Kidney (tissue), 14 donors: ENCODE data around the gene RBBP8NL. TPM values are rescaled to one million over a fixed set of nuclear protein-coding genes. Genes with fewer than 3 reads are reported as not detected.

Source experiments
- DNase-seq, 5 donors: peaks; one replicate each; pipeline ENCODE4 v3.0.0-alpha.2; 2013 to 2020
- FAIRE-seq: peaks from 2 replicates; lab custom pipeline; 2012; peaks lifted over from hg19 to GRCh38; lab: Jason Lieb, UNC
- H3K27ac ChIP-seq, 2 donors: one replicate each; pipeline ENCODE4 v1.7.0; 2013; ENCODE audit warnings: low read depth in 2 of 2, low read length in 2 of 2, inconsistent platforms in 1 of 2
- H3K27me3 ChIP-seq: one replicate; pipeline ENCODE4 v1.7.1; 2013; ENCODE audit warnings: low read length, inconsistent platforms; ENCODE audit not compliant: control insufficient read depth, insufficient read depth
- H3K36me3 ChIP-seq, 3 donors: one replicate each; pipeline versions ENCODE4 v1.7.0 to v1.7.1; 2013; ENCODE audit warnings: low read length in 3 of 3, control low read depth in 1 of 3, inconsistent platforms in 1 of 3; ENCODE audit not compliant: insufficient read depth in 3 of 3, control insufficient read depth in 2 of 3
- H3K4me1 ChIP-seq, 3 donors: one replicate each; pipeline versions ENCODE4 v1.7.0 to v1.7.1; 2013; ENCODE audit warnings: low read length in 3 of 3, inconsistent platforms in 1 of 3, low read depth in 1 of 3; ENCODE audit not compliant: control insufficient read depth in 2 of 3, insufficient read depth in 2 of 3
- H3K4me3 ChIP-seq, 3 donors: one replicate each; pipeline versions ENCODE4 v1.7.0 to v1.8.1; 2013; ENCODE audit warnings: low read length in 3 of 3, control low read depth in 1 of 3, inconsistent platforms in 1 of 3
- H3K9ac ChIP-seq, 3 donors: one replicate each; pipeline versions ENCODE4 v1.7.0 to v1.7.1; 2013; ENCODE audit warnings: low read length in 3 of 3, control low read depth in 1 of 3, inconsistent platforms in 1 of 3
- H3K9me3 ChIP-seq, 3 donors: one replicate each; pipeline versions ENCODE4 v1.7.0 to v1.7.1; 2013; ENCODE audit warnings: low read length in 3 of 3, control low read depth in 1 of 3, inconsistent platforms in 1 of 3; ENCODE audit not compliant: control insufficient read depth in 2 of 3, insufficient read depth in 1 of 3
- intact Hi-C: fragments of 100-400 bp; cut with DNase I; formaldehyde crosslinking; loops from one replicate; pipeline ENCODE4 v1.11.1; 2022
- polyA plus RNA-seq: library from polyadenylated mRNA; stranded (reverse); fragments of 350-450 nt; fragmentation: Illumina TruSeq; extraction: RNeasy Lipid Tissue Mini Kit (QIAGEN cat#74804); gene quantifications from one replicate; pipeline ENCODE4 v1.2.3, GENCODE V29; 2014; ENCODE audit warnings: low read depth, low replicate concordance; ENCODE audit not compliant: insufficient read depth
- total RNA-seq: library from RNA; stranded (reverse); fragmentation: NEBNext Ultra II Directional; extraction: Animal tissue kit (Norgen Biotek cat#: 25700); gene quantifications from one replicate; pipeline ENCODE4 v1.2.1, GENCODE V29; 2021
- TF ChIP-seq, protein P1 (sequence below): IDR thresholded peaks from 3 replicates; pipeline ENCODE4 v1.5.1; 2012; ENCODE audit warnings: mild to moderate bottlenecking, moderate library complexity, borderline replicate concordance; ENCODE audit not compliant: insufficient read depth; ENCODE audit errors: extremely low read depth
- donor health status: control.
- donor health status: control.
- donor health status: control.
- donor health status: control.
- donor health status: control.
- donor health status: DM: yes; HTN: yes; CAD: no.
- donor health status: Normal renal cell carcinoma (clear cell type).

RBBP8NL gene
- total and polyA plus RNA-seq, 2 donors from 2014 or later: 0.13 to 1.5 TPM

DNA sequence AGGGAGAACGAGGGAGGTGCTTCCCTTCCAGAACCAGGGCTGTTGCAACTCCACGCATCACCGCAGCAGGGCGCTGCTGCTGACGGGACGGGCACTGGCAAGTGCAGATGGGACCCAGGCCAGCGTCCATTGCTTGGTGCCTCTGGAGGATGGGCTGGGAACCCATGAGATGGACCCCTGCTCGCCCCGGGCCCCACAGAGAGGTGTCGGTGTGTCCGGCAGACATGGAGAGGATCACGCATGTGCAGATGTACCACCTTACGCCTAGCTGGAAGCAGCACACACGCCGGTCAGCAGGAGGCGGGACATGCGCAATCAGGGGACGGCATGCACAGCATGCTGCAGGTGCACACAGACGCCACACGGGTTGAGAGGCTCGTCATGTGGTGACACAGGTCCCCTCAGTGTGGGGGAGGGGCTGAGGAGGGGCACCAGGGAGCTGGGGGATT, 26.0 kb downstream of the RBBP8NL start:
- no peak for DNase-seq
- H3K4me1 ChIP-seq: peaks cover 0 to 13% (median 9%) of the 10 kb centered on the region in 3 donors
- no peak overlapping the region for H3K9ac ChIP-seq
- no peak overlapping the region for H3K4me3 ChIP-seq
- no peak for FAIRE-seq
- no peak overlapping the region for H3K27ac ChIP-seq
- H3K36me3 ChIP-seq: no peaks in the 10 kb centered on the region
- intact Hi-C loops: no loop called here
- no peaks in the 10 kb centered on the region for H3K27me3 ChIP-seq
- TF ChIP-seq, protein P1, sequence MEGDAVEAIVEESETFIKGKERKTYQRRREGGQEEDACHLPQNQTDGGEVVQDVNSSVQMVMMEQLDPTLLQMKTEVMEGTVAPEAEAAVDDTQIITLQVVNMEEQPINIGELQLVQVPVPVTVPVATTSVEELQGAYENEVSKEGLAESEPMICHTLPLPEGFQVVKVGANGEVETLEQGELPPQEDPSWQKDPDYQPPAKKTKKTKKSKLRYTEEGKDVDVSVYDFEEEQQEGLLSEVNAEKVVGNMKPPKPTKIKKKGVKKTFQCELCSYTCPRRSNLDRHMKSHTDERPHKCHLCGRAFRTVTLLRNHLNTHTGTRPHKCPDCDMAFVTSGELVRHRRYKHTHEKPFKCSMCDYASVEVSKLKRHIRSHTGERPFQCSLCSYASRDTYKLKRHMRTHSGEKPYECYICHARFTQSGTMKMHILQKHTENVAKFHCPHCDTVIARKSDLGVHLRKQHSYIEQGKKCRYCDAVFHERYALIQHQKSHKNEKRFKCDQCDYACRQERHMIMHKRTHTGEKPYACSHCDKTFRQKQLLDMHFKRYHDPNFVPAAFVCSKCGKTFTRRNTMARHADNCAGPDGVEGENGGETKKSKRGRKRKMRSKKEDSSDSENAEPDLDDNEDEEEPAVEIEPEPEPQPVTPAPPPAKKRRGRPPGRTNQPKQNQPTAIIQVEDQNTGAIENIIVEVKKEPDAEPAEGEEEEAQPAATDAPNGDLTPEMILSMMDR: no peak
- no peaks in the 10 kb centered on the region for H3K9me3 ChIP-seq

DNA sequence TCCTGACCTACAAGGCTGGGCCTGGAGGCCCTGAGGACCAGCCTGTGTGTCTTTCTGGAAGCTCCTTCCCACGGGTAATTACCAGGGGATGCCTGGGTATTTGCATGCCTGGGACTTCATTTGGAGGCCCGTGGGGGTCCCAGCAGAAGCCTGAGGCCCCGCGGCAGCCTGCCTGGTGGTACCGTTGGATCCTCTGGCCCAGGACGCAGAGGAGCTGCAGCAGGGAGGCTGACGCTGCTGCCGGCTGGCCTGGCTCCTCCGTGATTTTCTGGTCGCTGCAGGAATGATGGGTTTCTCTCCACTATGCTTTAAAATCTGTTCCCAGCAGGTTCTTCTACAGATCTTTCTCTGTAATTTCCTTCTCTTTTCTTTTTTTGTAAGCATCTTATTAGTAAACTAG, 26.8 kb downstream of the RBBP8NL start:
- intact Hi-C loops: no loop called here
- H3K27ac ChIP-seq: no peak overlapping the region
- H3K36me3 ChIP-seq: no peaks in the 10 kb centered on the region
- H3K4me3 ChIP-seq: no peak overlapping the region
- H3K9ac ChIP-seq: no peak overlapping the region
- TF ChIP-seq, protein P1: no peak
- no peaks in the 10 kb centered on the region for H3K9me3 ChIP-seq
- peaks cover 0 to 5% (median 1%) of the 10 kb centered on the region in 3 donors for H3K4me1 ChIP-seq
- DNase-seq (no peak), FAIRE-seq (no peak)
- no peaks in the 10 kb centered on the region for H3K27me3 ChIP-seq

DNA sequence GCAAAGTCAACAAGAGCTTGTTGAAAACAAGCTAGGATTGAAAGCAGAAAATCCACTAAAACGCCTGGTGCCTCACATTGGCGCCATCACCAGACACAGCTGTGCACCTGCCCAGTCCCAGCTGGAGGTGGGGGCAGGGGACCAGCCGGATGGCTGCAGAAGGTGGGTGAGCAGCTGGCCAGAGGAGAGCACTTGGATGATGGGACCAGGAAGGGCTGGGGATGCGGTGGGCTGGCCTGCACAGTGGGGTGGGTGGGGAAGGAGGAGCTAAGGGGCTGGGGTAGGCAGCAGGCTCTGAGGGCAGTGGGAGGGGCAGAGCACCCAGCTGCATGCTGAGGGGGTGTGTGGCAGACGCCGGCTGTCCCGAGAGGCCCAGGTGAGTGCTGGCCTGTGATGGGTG, 27.3 kb downstream of the RBBP8NL start:
- FAIRE-seq (no peak), DNase-seq (no peak)
- Histone ChIP-seq H3K27ac (no peak overlapping the region), H3K4me3 (no peak overlapping the region), H3K27me3 (no peaks in the 10 kb centered on the region), H3K9ac (no peak overlapping the region), H3K36me3 (no peaks in the 10 kb centered on the region), H3K4me1 (no peaks in the 10 kb centered on the region), H3K9me3 (no peaks in the 10 kb centered on the region)
- intact Hi-C loops: no loop called here
- TF ChIP-seq, protein P1: no peak
